Erythroblast (primary cell): ENCODE results near the gene SMYD1.

Experiments
- GATA1 ChIP-seq: IDR thresholded peaks from 2 replicates; pipeline ENCODE4 v1.6.1; 2011; ENCODE audit warnings: low read depth, mild to moderate bottlenecking, control low read depth, low read length, moderate library complexity
- POLR2A ChIP-seq: IDR thresholded peaks from 2 replicates; pipeline ENCODE4 v1.6.1; 2011; ENCODE audit warnings: mild to moderate bottlenecking, low read length

- TF ChIP-seq POLR2A (no peak), GATA1 (no peak)
Observed at GRCh38 chr2:88077080-88077479, 9.5 kb downstream of the SMYD1 start.
